Dermis microvascular lymphatic vessel endothelial cell (primary cell): ENCODE measurements around the gene WDR81. TPM values are rescaled to one million over a fixed set of nuclear protein-coding genes. Genes with fewer than 3 reads are reported as not detected.

Source experiments
- DNase-seq, 2 donors: peaks; one replicate each; pipeline versions ENCODE4 v3.0.0 to v3.0.0-alpha.2; 2010; ENCODE audit warnings: low read depth in 2 of 2
- total RNA-seq: library from RNA; depleted of rRNA; stranded (reverse); fragments of >200 nt; gene quantifications from 2 replicates; pipeline ENCODE4 v1.2.1, GENCODE V29; 2014

Gene WDR81
- total RNA-seq, 1 donor from 2014 or later: 7.8 TPM

DNA sequence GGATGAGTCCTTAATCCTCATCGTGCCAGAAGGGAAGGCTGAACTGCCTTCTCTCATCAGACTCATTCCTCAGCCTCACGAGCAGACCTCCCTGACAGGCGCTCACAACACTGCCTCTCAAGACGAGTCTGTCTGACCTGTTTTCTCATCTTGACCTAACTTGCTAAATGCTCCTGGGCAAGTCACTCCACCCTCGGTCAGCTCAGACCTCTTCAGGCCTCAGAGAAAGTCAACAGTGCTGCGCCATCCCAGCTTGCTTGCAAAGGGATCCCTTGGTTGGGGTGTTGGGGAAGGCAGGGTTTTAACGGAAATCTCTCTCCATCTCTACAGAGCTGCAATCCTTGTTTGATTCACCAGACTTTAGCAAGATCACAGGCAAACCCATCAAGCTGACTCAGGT, 52.4 kb downstream of the WDR81 start:
- no peak for DNase-seq

DNA sequence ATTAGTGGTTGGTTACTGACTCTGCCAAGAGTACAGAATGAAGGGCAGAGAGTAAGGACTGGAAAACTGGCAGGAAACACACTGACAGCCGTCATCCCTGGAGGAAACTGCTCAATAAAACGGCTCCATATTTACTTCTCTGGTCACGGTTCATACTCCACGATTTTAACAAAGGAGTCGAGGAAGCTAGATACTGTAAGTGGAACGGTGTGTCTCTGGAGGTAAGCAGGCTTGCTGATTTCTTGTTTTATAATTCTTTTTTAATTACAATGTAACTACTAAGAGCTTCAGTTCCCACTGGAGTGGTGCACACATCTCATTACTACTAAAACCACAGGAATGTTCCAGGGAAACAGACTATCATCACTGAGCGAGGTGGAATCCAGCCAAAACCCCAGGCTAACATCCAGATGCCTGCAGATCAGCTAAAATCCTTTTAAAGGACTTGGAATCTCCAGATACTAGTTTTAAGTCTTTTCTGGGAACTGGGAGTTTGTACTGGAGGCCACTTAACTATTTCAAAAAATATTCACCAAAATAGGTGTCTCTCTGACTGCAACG, 55.1 kb downstream of the WDR81 start:
- peak; percentile 56 to 74 for DNase-seq

DNA sequence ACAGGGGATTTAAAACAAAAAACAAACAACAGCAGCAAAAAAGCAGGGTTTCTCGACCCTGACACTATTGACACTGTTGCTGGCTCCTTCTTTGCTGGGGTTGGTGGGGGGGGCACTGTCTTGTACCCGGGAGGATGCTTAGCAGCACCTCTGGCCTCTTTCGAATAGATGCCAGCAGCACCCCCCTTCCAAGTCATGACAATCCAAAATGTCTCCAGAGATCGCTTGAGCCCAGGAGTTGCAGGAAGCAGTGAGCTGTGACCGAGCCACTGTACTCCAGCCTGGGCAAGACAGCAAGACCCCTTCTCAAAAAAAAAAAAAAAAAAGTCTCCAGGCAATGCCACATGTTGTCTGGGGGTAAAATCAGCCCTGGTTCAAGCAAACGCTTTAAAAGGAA, 57.7 kb downstream of the WDR81 start:
- no peak for DNase-seq

DNA sequence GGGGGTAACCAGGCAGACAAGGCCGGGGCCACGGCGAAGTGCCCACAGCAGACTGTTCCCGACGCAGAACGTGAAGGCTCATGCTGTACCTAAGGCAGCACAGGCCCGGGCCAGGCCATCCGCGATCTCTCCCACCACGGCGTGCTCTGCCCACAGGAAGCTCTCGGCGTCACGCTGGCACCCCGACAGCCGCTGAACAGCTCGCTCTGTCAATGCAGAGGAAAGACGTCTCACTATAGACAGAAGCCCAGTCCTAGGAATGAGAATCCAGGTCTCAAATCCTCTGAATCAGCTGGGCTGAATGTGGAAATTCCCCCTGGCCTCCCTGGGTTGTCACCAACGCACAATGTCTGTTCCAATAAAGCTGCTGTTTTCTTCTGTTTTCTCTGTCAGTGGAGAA, 58.8 kb downstream of the WDR81 start:
- no peak for DNase-seq

DNA sequence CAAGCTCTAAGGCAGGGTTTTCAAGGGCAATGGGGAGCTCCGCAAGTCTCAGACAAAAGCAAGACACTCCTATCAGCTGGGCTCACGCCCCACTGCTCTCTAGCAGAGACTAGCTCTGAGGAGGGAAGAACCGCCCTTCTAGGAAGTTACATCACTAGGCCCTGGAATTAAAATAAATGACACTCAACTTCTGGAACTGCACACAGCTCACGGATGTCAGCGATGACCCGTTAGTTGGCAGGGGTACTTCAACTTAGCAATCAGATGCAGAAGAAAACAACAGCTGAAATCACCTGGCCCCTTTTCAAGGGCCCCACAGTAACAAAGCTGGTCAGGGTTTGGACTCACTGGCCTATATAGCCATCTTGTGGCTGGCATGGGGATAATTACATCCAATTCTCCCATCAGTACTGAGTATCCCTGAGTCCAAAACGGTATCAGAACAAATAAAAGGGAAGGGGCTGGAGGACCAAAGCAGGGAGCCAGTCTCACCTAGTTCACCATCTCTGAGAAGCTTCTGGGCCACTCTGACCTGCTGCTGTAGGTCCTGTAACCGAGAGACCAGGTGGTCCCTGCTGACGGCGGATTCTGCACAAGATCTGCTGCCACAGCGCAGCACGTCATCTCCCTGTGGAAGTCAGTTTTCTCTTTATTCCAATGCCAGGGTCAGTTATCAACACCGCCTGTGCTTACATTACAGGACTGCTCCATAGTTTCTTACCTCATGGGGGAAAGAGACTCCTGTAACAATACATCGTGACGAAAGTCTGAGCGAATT, 59.5 kb downstream of the WDR81 start:
- DNase-seq: peak; percentile 89 to 91

DNA sequence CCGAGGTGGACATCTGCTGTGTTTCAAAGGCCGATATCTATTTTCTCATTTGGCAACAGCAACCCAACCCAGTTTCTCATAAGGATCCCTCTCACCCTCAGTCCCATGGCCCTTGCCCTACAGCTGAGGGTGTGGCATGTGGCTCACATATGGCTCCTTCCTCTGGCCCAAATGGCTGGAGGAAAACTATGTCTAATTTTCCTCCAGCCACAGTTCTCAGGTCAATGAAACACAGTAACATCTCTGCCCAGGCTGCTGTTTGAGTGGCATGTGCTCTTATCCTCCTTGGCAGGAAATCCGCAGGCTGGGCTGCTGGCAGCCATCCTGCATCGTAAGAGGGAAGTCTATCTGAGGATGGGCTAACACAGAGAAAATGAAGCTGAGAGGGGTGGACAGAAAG, 61.4 kb downstream of the WDR81 start:
- no peak for DNase-seq

DNA sequence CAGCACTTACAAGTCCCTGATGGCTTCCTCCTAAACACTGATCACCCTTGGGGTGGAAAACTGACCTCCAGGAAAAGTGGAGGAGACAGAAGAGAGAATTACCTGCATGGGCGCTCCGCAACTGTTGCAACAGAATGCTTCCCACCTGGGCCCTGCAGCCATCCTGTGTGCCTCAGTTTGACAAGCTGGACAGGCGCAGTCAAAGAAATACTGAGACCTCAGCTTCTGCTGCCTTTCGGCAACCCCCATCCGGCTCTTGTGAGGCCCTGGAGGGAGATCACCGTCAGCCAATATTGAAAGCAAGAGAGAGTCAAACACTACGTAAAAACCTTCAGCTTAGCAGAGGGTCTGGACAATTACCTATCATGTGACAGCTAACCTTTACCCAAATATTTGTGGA, 62.2 kb downstream of the WDR81 start:
- no peak for DNase-seq

DNA sequence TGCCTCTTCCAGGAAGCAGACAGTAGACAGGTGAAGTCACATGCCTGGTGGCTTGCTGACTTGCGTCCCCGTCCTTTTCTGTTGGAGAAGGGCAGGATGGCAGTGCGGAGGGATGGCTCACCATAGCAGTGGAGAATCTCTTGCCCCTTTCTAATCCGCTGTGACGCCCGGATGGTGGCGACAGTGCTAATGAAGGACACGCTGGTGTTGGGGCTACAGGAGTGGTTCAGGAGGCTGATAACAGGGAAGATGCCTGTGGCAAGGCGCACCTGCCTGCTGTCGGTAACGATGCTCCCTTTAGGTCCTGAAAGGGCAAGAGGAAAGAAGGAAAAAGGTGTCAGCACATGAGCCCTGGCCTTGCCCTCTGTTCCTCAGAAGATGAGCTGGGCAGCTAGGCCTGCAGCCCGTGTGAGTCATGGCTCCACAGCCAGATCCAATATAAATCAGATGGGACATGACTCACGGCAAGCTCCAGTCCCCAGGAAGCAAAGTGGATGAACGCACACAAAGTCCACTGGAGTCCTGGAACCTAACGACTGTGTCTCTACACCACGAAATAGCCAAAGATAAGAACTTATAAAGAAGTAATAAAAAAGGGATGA, 62.9 kb downstream of the WDR81 start:
- DNase-seq: peak; percentile 61 to 93

Other genes with a start within 250 kb of the WDR81 start
- 171 and 184 TPM in 2 replicates for gene MYO1C, start 232.0 kb upstream of the WDR81 start, total RNA-seq
- 49.6 and 72.1 TPM in 2 replicates for gene INPP5K, start 208.1 kb upstream of the WDR81 start, total RNA-seq
- 15.3 and 21.4 TPM in 2 replicates for gene PITPNA, start 161.9 kb upstream of the WDR81 start, total RNA-seq
- 19.4 and 36.0 TPM in 2 replicates for gene SLC43A2, start 95.9 kb upstream of the WDR81 start, total RNA-seq
- 80.7 and 99.4 TPM in 2 replicates for gene SCARF1, start 79.0 kb upstream of the WDR81 start, total RNA-seq
- gene RILP, start 74.8 kb upstream of the WDR81 start, total RNA-seq: 10.6 and 10.9 TPM in 2 replicates
- 72.7 and 94.3 TPM in 2 replicates for gene PRPF8, start 39.8 kb upstream of the WDR81 start, total RNA-seq
- 1.4 and 1.5 TPM in 2 replicates for gene TLCD2, start 14.3 kb upstream of the WDR81 start, total RNA-seq
- gene SERPINF2, start 18.2 kb downstream of the WDR81 start, total RNA-seq: under 0.01 TPM in 1 of 2 replicates, not detected in the other
- gene SERPINF1, start 37.4 kb downstream of the WDR81 start, total RNA-seq: not detected in 2 replicates
- 6.8 and 12.1 TPM in 2 replicates for gene SMYD4, start 105.2 kb downstream of the WDR81 start, total RNA-seq
- 26.6 and 31.1 TPM in 2 replicates for gene RPA1, start 105.3 kb downstream of the WDR81 start, total RNA-seq